HEK293 (cell line): Measurements from ENCODE around the gene ADAMTS5.

ENCODE experiments used
- CTCF ChIA-PET: fragments of 350-600 bp; formaldehyde crosslinking; extraction: SDS; loops from one replicate; lab custom pipeline; 2021; ENCODE audit warnings: antibody characterized with exemption; lab: Yijun Ruan, JAX
- POLR2A ChIA-PET: fragments of 300-600 bp; formaldehyde crosslinking; extraction: SDS; loops from one replicate; lab custom pipeline; 2020; ENCODE audit warnings: antibody characterized with exemption, inconsistent platforms; lab: Yijun Ruan, JAX
- H3K27ac ChIP-seq: fragments of 200-500 bp; sonication (Bioruptor generic); 2 replicates; pipeline ENCODE4 v1.5.1; 2014; ENCODE audit warnings: low read depth, low read length, control low read depth, inconsistent platforms; ENCODE audit errors: extremely low read depth
- H3K36me3 ChIP-seq, 2 experiments: fragments of 200-500 bp in 1 of 2; sonication (Bioruptor generic) in 1 of 2; 1 replicate in 1 of 2; 2 replicates in 1 of 2; pipeline ENCODE4 v1.5.1; 2014 to 2017; ENCODE audit warnings: inconsistent platforms in 2 of 2, low read length in 2 of 2; ENCODE audit not compliant: control insufficient read depth in 2 of 2, insufficient read depth in 1 of 2
- H3K4me1 ChIP-seq: fragments of 200-500 bp; sonication (Bioruptor generic); 2 replicates; pipeline ENCODE4 v1.5.1; 2014; ENCODE audit warnings: mild to moderate bottlenecking, low read length, inconsistent platforms; ENCODE audit not compliant: control insufficient read depth, insufficient read depth
- H3K4me3 ChIP-seq: 2 replicates; pipeline ENCODE4 v1.5.1; 2011; ENCODE audit warnings: low read depth, mild to moderate bottlenecking, control low read depth, low read length, moderate library complexity
- H3K9me3 ChIP-seq: fragments of 200-500 bp; sonication (Bioruptor generic); 2 replicates; pipeline ENCODE4 v1.5.1; 2014; ENCODE audit warnings: low read depth, low read length, inconsistent platforms; ENCODE audit not compliant: control insufficient read depth, insufficient read depth
- ATF2 ChIP-seq: fragments of 450-650 bp; formaldehyde crosslinking; IDR thresholded peaks from 2 replicates; pipeline ENCODE4 v1.5.1; 2016; ENCODE audit warnings: missing biosample characterization, missing genetic modification characterization, low read depth
- GLI2 ChIP-seq: fragments of 450-650 bp; formaldehyde crosslinking; IDR thresholded peaks from 2 replicates; pipeline ENCODE4; 2017; ENCODE audit warnings: missing biosample characterization, missing genetic modification characterization, low read depth, borderline replicate concordance
- KLF10 ChIP-seq: fragments of 450-650 bp; IDR thresholded peaks from 2 replicates; pipeline ENCODE4 v1.5.1; 2018; ENCODE audit warnings: missing biosample characterization, mild to moderate bottlenecking, missing genetic modification characterization
- KLF9 ChIP-seq: fragments of 450-650 bp; formaldehyde crosslinking; IDR thresholded peaks from 2 replicates; pipeline ENCODE4 v1.5.1; 2016; ENCODE audit warnings: missing biosample characterization, missing genetic modification characterization, low read depth
- PRDM10 ChIP-seq: fragments of 450-650 bp; formaldehyde crosslinking; IDR thresholded peaks from 2 replicates; pipeline ENCODE4 v1.5.1; 2016; ENCODE audit warnings: missing biosample characterization, missing genetic modification characterization
- SCRT2 ChIP-seq: fragments of 450-650 bp; formaldehyde crosslinking; IDR thresholded peaks from 2 replicates; pipeline ENCODE4 v1.5.1; 2016; ENCODE audit warnings: missing biosample characterization, missing genetic modification characterization
- ZBTB10 ChIP-seq: fragments of 450-650 bp; formaldehyde crosslinking; IDR thresholded peaks from 2 replicates; pipeline ENCODE4 v1.5.1; 2016; ENCODE audit warnings: missing biosample characterization, missing genetic modification characterization
- ZBTB26 ChIP-seq: fragments of 450-650 bp; formaldehyde crosslinking; optimal IDR thresholded peaks from 2 replicates; pipeline ENCODE3; 2016; ENCODE audit warnings: missing biosample characterization, mild to moderate bottlenecking, missing genetic modification characterization
- ZBTB8A ChIP-seq: fragments of 450-650 bp; formaldehyde crosslinking; IDR thresholded peaks from 2 replicates; pipeline ENCODE4 v1.5.1; 2016; ENCODE audit warnings: missing biosample characterization, missing genetic modification characterization
- ZNF157 ChIP-seq: fragments of 450-650 bp; formaldehyde crosslinking; IDR thresholded peaks from 2 replicates; pipeline ENCODE4 v1.5.1; 2016; ENCODE audit warnings: missing biosample characterization, missing genetic modification characterization
- ZNF169 ChIP-seq: fragments of 450-650 bp; formaldehyde crosslinking; IDR thresholded peaks from 2 replicates; pipeline ENCODE4 v1.5.1; 2016; ENCODE audit warnings: missing biosample characterization, missing genetic modification characterization
- ZNF174 ChIP-seq: fragments of 450-650 bp; formaldehyde crosslinking; IDR thresholded peaks from 2 replicates; pipeline ENCODE4 v1.5.0; 2017; ENCODE audit warnings: missing biosample characterization, mild to moderate bottlenecking, missing genetic modification characterization
- ZNF335 ChIP-seq: fragments of 450-650 bp; formaldehyde crosslinking; conservative IDR thresholded peaks from 2 replicates; pipeline ENCODE4 v1.5.1; 2016; ENCODE audit warnings: missing biosample characterization, missing genetic modification characterization
- ZNF354C ChIP-seq: fragments of 450-650 bp; formaldehyde crosslinking; IDR thresholded peaks from 2 replicates; pipeline ENCODE4 v1.5.1; 2016; ENCODE audit warnings: missing biosample characterization, missing genetic modification characterization, low read depth, borderline replicate concordance
- ZNF514 ChIP-seq: fragments of 450-650 bp; formaldehyde crosslinking; IDR thresholded peaks from 2 replicates; pipeline ENCODE4 v1.5.1; 2016; ENCODE audit warnings: missing biosample characterization, missing genetic modification characterization
- ZSCAN30 ChIP-seq: fragments of 450-650 bp; IDR thresholded peaks from 2 replicates; pipeline ENCODE4 v1.5.1; 2018; ENCODE audit warnings: missing biosample characterization, mild to moderate bottlenecking, missing genetic modification characterization, moderate library complexity
- TF ChIP-seq, protein P1 (sequence below): fragments of 450-650 bp; formaldehyde crosslinking; IDR thresholded peaks from 2 replicates; pipeline ENCODE4 v1.5.1; 2016; ENCODE audit warnings: missing biosample characterization, missing genetic modification characterization
- TF ChIP-seq, protein P2 (sequence below): fragments of 450-650 bp; formaldehyde crosslinking; IDR thresholded peaks from 2 replicates; pipeline ENCODE4 v1.5.1; 2016; ENCODE audit warnings: missing biosample characterization, missing genetic modification characterization

The ADAMTS5 gene

GRCh38 chr21:26966649-26967061, 233 bp downstream of the ADAMTS5 start:
- Histone ChIP-seq H3K4me3 (peak overlapping the region; percentile 59), H3K27ac (peak overlapping the region; percentile 86), H3K9me3 (no peaks in the 10 kb centered on the region), H3K36me3 (no peaks in the 10 kb centered on the region), H3K4me1 (peaks cover 3% of the 10 kb centered on the region; the same call in 1 of the 2 replicates)
- ChIA-PET POLR2A (interaction anchor here (0.6 to 1.4 kb wide), 8 partner anchors 13 to 247 kb away, joined by 3 to 5 read pairs (median 3); partner anchors contain the start of gene ADAMTS1), CTCF (interaction anchor here (0.6 to 0.8 kb wide), 4 partner anchors 12 to 1088 kb away, joined by 3 to 5 read pairs (median 4); no protein-coding TSS in a partner anchor)
- TF ChIP-seq, protein P1, sequence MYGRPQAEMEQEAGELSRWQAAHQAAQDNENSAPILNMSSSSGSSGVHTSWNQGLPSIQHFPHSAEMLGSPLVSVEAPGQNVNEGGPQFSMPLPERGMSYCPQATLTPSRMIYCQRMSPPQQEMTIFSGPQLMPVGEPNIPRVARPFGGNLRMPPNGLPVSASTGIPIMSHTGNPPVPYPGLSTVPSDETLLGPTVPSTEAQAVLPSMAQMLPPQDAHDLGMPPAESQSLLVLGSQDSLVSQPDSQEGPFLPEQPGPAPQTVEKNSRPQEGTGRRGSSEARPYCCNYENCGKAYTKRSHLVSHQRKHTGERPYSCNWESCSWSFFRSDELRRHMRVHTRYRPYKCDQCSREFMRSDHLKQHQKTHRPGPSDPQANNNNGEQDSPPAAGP: no peak
- TF ChIP-seq ZBTB26 (peak; percentile 31), ZNF169 (tag by site-specific recombination) (no peak), SCRT2 (tag by site-specific recombination) (peak; percentile 50), ZBTB8A (tag by site-specific recombination) (no peak), ATF2 (no peak), ZSCAN30 (tag by site-specific recombination) (no peak), GLI2 (tag by site-specific recombination) (no peak), KLF9 (tag by site-specific recombination) (no peak), KLF10 (tag by site-specific recombination) (no peak), ZNF174 (tag by site-specific recombination) (no peak), ZBTB10 (tag by site-specific recombination) (no peak), ZNF514 (tag by site-specific recombination) (no peak), PRDM10 (0 out of 2 replicates have a peak, but pooled peaks have one; percentile 30), ZNF354C (no peak), ZNF335 (tag by site-specific recombination) (peak; percentile 76), ZNF157 (tag by site-specific recombination) (no peak)
- TF ChIP-seq, protein P2, sequence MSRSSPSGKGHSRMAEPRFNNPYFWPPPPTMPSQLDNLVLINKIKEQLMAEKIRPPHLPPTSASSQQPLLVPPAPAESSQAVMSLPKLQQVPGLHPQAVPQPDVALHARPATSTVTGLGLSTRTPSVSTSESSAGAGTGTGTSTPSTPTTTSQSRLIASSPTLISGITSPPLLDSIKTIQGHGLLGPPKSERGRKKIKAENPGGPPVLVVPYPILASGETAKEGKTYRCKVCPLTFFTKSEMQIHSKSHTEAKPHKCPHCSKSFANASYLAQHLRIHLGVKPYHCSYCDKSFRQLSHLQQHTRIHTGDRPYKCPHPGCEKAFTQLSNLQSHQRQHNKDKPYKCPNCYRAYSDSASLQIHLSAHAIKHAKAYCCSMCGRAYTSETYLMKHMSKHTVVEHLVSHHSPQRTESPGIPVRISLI (tag by site-specific recombination): no peak
